Brain microvascular endothelial cell (primary cell): ENCODE data around the gene MORF4L1.

Experiments
- DNase-seq: peaks from one replicate; pipeline ENCODE4 v3.0.0-alpha.2; 2020
- H3K27ac ChIP-seq: fragments of 250-450 bp; sonication (Bioruptor Pico); 2 replicates; pipeline ENCODE4 v1.5.1; 2020; ENCODE audit warnings: mild to moderate bottlenecking, moderate library complexity
- H3K27me3 ChIP-seq: fragments of 250-450 bp; sonication (Bioruptor Pico); replicated peaks from 2 replicates; pipeline ENCODE4 v1.5.1; 2020; ENCODE audit warnings: mild to moderate bottlenecking
- H3K36me3 ChIP-seq: fragments of 250-450 bp; sonication (Bioruptor Pico); replicated peaks from 2 replicates; pipeline ENCODE4 v1.5.1; 2020; ENCODE audit warnings: mild to moderate bottlenecking
- H3K4me3 ChIP-seq: 2 replicates; pipeline ENCODE4 v1.5.1; 2011; ENCODE audit warnings: low read depth, mild to moderate bottlenecking, control low read depth, low read length, moderate library complexity
- CTCF ChIP-seq: IDR thresholded peaks from 2 replicates; pipeline ENCODE4 v1.5.1; 2011; ENCODE audit warnings: low read depth, mild to moderate bottlenecking, moderate library complexity, low read length, control low read depth, inconsistent platforms; ENCODE audit errors: missing control alignments
- in situ Hi-C: cut with HindIII; loops from 2 replicates; pipeline ENCODE4 v1.10.0; 2017; ENCODE audit warnings: low sequenced_read_pairs, low pct_ligation_motif_present

The MORF4L1 gene

GRCh38 chr15:78944202-78944625, 71.5 kb downstream of the MORF4L1 start:
- no peak overlapping the region for H3K27ac ChIP-seq
- in situ Hi-C loops = no loop called here
- H3K36me3 ChIP-seq = no peaks in the 10 kb centered on the region
- peaks cover 17% of the 10 kb centered on the region for H3K27me3 ChIP-seq
- no peak for DNase-seq
- no peak for TF ChIP-seq CTCF
- H3K4me3 ChIP-seq = peak overlapping the region; percentile 49

DNA sequence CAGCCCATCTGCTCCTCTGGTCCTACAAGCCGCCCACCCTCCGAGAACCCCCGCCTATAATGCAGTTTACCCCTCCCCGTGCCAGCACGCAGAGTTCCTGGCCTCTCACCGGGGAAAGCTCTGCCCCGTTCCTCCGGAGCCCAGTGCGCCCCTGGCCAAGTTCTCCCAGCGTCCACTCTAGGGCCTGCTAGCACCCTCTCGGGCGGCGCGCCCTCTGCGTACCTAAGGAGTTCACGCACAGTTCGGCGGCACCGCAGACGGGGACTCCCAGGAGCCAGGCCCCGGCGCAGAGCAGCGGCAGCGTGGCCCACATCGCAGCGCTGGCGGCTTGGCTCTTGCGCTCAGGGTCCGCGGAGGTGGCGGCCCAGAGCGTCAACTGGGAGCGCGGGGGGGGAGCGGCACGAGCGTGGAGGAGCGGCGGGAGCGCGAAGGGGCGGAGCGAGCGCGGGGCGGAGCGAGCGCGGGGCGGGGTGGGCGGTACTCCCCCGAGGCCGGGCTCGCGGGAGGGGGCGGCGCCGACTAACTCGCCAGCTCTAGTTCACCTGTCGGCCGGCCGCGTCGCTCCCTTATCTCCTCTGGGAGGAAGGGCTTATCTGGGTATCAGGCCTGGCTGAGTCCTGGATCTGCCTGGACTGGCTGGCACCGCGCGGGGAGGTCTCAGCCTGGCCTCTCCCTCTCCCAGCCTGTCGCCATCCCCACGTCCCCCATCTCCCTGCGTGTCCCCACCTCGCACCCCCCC, 72.1 kb downstream of the MORF4L1 start, which contains the start of gene CTSH:
CTSH (minus strand) TSS at position 378 of the 739 bp plus-strand sequence; CDS start at position 313, 65 bp downstream.
- TF ChIP-seq CTCF = no peak
- in situ Hi-C loops = no loop called here
- Histone ChIP-seq H3K27ac (no peak within 1 kb of the TSS), H3K4me3 (peak within 1 kb of the TSS; percentile 49), H3K27me3 (peaks cover 17% of the 10 kb centered on the region), H3K36me3 (no peaks in the 10 kb centered on the region)
- no peak for DNase-seq

DNA sequence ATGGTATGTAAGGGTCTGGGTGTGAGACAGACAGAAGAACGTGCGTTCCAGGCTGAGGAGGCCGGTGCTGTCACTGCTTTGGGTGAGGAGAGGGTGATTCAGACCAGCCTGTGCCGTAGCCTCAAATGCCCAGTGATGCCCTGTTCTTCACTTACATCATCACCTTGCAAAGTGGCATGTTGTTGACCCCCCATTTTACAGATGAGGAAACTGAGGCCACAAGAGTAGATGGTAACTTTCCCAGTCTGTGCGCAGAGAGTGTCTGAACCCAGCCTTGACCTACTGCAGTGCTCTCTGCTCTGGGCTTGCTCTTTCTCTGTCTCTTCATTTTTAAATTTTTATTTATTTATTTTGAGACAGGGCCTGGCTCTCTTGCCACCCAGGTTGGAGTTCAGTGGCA, 73.8 kb downstream of the MORF4L1 start:
- TF ChIP-seq CTCF = no peak
- Histone ChIP-seq H3K4me3 (no peak overlapping the region), H3K27me3 (peaks cover 17% of the 10 kb centered on the region), H3K27ac (no peak overlapping the region), H3K36me3 (no peaks in the 10 kb centered on the region)
- in situ Hi-C loops = no loop called here
- DNase-seq = no peak

DNA sequence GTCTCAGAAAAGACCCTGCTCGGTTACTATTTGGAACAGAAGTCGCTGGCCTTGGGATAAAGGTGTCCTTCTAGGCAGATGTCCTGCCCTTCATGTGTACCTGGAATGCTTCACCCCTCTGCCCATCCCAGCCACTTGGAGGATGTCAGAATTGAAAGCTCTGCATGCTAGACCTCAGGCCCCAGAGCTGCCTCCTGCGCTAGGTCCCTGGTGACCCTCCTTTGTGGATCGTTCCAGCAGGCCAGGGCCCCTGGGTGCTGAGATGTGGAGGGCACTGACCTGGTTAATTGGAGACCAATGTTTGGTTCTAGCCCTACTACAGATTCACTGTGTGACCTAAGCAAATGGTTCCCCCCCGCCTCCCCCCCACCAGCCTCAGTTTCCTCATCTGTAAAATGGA, 74.8 kb downstream of the MORF4L1 start:
- TF ChIP-seq CTCF = no peak
- no peak for DNase-seq
- H3K27ac ChIP-seq = no peak overlapping the region
- no peaks in the 10 kb centered on the region for H3K36me3 ChIP-seq
- in situ Hi-C loops = no loop called here
- peaks cover 17% of the 10 kb centered on the region for H3K27me3 ChIP-seq
- H3K4me3 ChIP-seq = no peak overlapping the region
